ENCODE data around the gene TSPAN17. TPM values are rescaled to one million over a fixed set of nuclear protein-coding genes. Genes with fewer than 3 reads are reported as not detected.

Gene TSPAN17
- total and polyA plus RNA-seq, 10 of the 15 experiments (the other 5 are each of a cell fraction or from before 2014, with no cell fraction given), result 0.24 to 17.1 (median 10.4) TPM

GRCh38 chr5:176642675-176643490, 4.4 kb upstream of the TSPAN17 start:
- Histone ChIP-seq H3K79me2 (ENCODE audit: control insufficient read depth, insufficient read depth, low read length) (no peaks in the 10 kb centered on the region), H3K27me3 (replicated peaks in 1 of 2; ENCODE audit: control insufficient read depth in 2 of 2, insufficient read depth in 2 of 2, low read length in 1 of 2) (no peaks in the 10 kb centered on the region), H3K27ac (ENCODE audit: control insufficient read depth, insufficient read depth) (no peak overlapping the region), H3K4me3 (no peak overlapping the region), H3K4me2 (ENCODE audit: control insufficient read depth, insufficient read depth) (no peak overlapping the region), H3K9me3 (replicated peaks; ENCODE audit: control insufficient read depth, insufficient read depth, low read length) (no peaks in the 10 kb centered on the region), H2AFZ (ENCODE audit: control insufficient read depth, low read depth, low read length) (no peak overlapping the region), H3K9ac (ENCODE audit: control insufficient read depth, insufficient read depth, low read length) (no peak overlapping the region), H3K4me1 (ENCODE audit: control insufficient read depth, insufficient read depth, low read length) (peaks cover 5% of the 10 kb centered on the region), H4K20me1 (ENCODE audit: control insufficient read depth, insufficient read depth) (no peaks in the 10 kb centered on the region), H3K36me3 (ENCODE audit: control insufficient read depth in 2 of 2, insufficient read depth in 2 of 2, low read length in 1 of 2) (no peaks in the 10 kb centered on the region)
- DNase-seq (ENCODE audit: low read depth, low spot score), result no peak
- WGBS (ENCODE audit: insufficient coverage, insufficient replicate concordance, low lambda C conversion rate, missing lambda C conversion rate), result 31% methylated on average over 11 of the region's 15 CpGs
- no peak for FAIRE-seq
- CTCF ChIA-PET, result no interaction called here
- no peak for TF ChIP-seq STAT3 (IDR thresholded peaks at IDR 0.05; ENCODE audit: low read depth, low read length)
- no peak for TF ChIP-seq NR2C2 (IDR thresholded peaks at IDR 0.05; ENCODE audit: borderline replicate concordance, control insufficient read depth, insufficient read length, low read depth)
- TF ChIP-seq BRCA1 (IDR thresholded peaks at IDR 0.05; ENCODE audit: low read depth, low read length), result no peak
- TF ChIP-seq HCFC1 (IDR thresholded peaks at IDR 0.05; ENCODE audit: low read length), result no peak
- no peak for TF ChIP-seq TCF7 (IDR thresholded peaks at IDR 0.05; ENCODE audit: borderline replicate concordance)
- no peak for TF ChIP-seq FOXK2 (IDR thresholded peaks at IDR 0.05)
- no peak for TF ChIP-seq SREBF2 (IDR thresholded peaks at IDR 0.05; ENCODE audit: low read length)
- TF ChIP-seq RELB (IDR thresholded peaks at IDR 0.05; ENCODE audit: low read depth), result no peak
- no TSS peak for BruUV-seq (replicated peaks)
- no peak for ATAC-seq
- intact Hi-C loops (cut with micrococcal nuclease; ENCODE audit: unreplicated experiment) (loop anchor here (10.0 kb wide), 1 partner anchor 228 kb away; the partner anchor contains the start of gene CLTB), in situ Hi-C loops (cut with MboI) (no loop called here)
- RAD21 ChIA-PET (ENCODE audit: unreplicated experiment), result no interaction called here
- POLR2A ChIA-PET, result no interaction called here
- SMC1A ChIA-PET (ENCODE audit: uncharacterized antibody, unreplicated experiment), result interaction anchor here (1.0 kb wide), 1 partner anchor 18 kb away, joined by 3 read pairs; no protein-coding TSS in a partner anchor
